HL-60 (cell line): ENCODE data around the gene GADD45GIP1.

ENCODE experiments used
- DNase-seq, 2 experiments: peaks; one replicate each; pipeline ENCODE4 v3.0.0-alpha.2; 2010 to 2020; ENCODE audit warnings: low read depth in 1 of 2, low spot score in 1 of 2
- H3K27ac ChIP-seq: fragments of 250-450 bp; sonication (Bioruptor Pico); replicated peaks from 2 replicates; pipeline ENCODE4 v1.5.1; 2020; ENCODE audit warnings: mild to moderate bottlenecking, moderate library complexity
- H3K27me3 ChIP-seq: fragments of 250-450 bp; sonication (Bioruptor Pico); 2 replicates; pipeline ENCODE4 v1.5.1; 2021; ENCODE audit warnings: mild to moderate bottlenecking, moderate library complexity; ENCODE audit not compliant: insufficient read depth, poor library complexity, severe bottlenecking
- H3K4me3 ChIP-seq: replicated peaks from 2 replicates; pipeline ENCODE4 v1.5.1; 2011; ENCODE audit warnings: mild to moderate bottlenecking, control low read depth, low read length; ENCODE audit not compliant: insufficient read depth
- GABPA ChIP-seq: IDR thresholded peaks from 2 replicates; pipeline ENCODE4 v1.6.1; 2012; ENCODE audit warnings: low read depth
- POLR2AphosphoS5 ChIP-seq: IDR thresholded peaks from 2 replicates; pipeline ENCODE4 v1.6.1; 2012; ENCODE audit warnings: low read depth
- SPI1 ChIP-seq: IDR thresholded peaks from 2 replicates; pipeline ENCODE4 v1.6.1; 2012; ENCODE audit warnings: low read depth, mild to moderate bottlenecking, borderline replicate concordance
- TF ChIP-seq, protein P1 (sequence below): IDR thresholded peaks from 2 replicates; pipeline ENCODE4 v1.6.1; 2012; ENCODE audit warnings: low read depth; ENCODE audit not compliant: insufficient replicate concordance
- TF ChIP-seq, protein P2 (sequence below): IDR thresholded peaks from one replicate; pipeline ENCODE4 v1.5.1; 2011; ENCODE audit warnings: low read length, control low read depth, inconsistent platforms; ENCODE audit not compliant: insufficient read depth

GADD45GIP1 gene

DNA sequence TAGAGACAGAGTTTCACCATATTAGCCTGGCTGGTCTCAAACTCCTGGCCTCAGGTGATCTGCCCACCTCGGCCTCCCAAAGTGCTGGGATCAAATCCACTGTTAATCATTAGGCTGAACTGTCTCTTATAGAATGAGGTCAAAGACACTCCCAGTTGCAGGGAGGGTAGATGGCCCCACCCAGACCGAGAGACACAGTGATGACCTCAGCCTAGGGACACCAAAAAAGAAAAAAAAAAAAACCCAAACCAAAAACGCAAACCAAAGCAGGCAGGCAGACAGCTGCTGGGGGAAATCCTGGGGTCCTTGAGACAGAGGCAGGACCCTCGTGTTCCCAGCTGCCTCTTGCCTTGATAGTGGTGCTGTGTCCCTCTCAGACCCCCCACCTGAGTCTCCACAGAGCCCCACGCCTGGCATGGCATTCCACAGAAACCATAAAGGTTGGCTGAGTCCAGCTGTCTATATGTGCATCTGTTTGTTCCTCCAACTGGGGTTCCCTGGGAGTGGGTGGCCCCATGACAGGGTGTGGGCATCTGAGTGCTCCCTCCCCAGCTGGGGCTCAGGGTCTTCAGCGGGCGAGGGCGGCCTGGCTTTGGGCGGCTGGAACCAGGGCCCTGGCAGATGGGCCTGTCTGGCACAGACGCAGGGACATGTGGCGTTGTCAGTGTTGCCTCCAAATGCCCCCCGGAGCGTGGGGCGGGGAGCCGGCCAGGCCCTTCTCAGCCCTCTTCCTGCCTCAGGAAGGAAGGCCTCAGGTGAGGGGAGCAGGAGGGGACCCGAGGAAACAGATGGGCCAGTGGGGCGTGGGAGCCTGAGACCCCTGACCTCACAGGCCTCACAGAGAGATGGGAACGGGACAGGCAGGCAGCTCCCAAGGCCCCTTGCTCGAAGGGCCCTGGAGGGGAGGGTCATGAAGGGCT is 17.5 kb upstream of the GADD45GIP1 start:
- no peak for TF ChIP-seq GABPA
- no peak for TF ChIP-seq SPI1
- TF ChIP-seq, protein P1, sequence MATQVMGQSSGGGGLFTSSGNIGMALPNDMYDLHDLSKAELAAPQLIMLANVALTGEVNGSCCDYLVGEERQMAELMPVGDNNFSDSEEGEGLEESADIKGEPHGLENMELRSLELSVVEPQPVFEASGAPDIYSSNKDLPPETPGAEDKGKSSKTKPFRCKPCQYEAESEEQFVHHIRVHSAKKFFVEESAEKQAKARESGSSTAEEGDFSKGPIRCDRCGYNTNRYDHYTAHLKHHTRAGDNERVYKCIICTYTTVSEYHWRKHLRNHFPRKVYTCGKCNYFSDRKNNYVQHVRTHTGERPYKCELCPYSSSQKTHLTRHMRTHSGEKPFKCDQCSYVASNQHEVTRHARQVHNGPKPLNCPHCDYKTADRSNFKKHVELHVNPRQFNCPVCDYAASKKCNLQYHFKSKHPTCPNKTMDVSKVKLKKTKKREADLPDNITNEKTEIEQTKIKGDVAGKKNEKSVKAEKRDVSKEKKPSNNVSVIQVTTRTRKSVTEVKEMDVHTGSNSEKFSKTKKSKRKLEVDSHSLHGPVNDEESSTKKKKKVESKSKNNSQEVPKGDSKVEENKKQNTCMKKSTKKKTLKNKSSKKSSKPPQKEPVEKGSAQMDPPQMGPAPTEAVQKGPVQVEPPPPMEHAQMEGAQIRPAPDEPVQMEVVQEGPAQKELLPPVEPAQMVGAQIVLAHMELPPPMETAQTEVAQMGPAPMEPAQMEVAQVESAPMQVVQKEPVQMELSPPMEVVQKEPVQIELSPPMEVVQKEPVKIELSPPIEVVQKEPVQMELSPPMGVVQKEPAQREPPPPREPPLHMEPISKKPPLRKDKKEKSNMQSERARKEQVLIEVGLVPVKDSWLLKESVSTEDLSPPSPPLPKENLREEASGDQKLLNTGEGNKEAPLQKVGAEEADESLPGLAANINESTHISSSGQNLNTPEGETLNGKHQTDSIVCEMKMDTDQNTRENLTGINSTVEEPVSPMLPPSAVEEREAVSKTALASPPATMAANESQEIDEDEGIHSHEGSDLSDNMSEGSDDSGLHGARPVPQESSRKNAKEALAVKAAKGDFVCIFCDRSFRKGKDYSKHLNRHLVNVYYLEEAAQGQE, result no peak
- no peak for TF ChIP-seq POLR2AphosphoS5
- TF ChIP-seq, protein P2, sequence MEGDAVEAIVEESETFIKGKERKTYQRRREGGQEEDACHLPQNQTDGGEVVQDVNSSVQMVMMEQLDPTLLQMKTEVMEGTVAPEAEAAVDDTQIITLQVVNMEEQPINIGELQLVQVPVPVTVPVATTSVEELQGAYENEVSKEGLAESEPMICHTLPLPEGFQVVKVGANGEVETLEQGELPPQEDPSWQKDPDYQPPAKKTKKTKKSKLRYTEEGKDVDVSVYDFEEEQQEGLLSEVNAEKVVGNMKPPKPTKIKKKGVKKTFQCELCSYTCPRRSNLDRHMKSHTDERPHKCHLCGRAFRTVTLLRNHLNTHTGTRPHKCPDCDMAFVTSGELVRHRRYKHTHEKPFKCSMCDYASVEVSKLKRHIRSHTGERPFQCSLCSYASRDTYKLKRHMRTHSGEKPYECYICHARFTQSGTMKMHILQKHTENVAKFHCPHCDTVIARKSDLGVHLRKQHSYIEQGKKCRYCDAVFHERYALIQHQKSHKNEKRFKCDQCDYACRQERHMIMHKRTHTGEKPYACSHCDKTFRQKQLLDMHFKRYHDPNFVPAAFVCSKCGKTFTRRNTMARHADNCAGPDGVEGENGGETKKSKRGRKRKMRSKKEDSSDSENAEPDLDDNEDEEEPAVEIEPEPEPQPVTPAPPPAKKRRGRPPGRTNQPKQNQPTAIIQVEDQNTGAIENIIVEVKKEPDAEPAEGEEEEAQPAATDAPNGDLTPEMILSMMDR, result no peak
- Histone ChIP-seq H3K27ac (no peak overlapping the region), H3K4me3 (no peak overlapping the region), H3K27me3 (no peaks in the 10 kb centered on the region)
- no peak for DNase-seq

DNA sequence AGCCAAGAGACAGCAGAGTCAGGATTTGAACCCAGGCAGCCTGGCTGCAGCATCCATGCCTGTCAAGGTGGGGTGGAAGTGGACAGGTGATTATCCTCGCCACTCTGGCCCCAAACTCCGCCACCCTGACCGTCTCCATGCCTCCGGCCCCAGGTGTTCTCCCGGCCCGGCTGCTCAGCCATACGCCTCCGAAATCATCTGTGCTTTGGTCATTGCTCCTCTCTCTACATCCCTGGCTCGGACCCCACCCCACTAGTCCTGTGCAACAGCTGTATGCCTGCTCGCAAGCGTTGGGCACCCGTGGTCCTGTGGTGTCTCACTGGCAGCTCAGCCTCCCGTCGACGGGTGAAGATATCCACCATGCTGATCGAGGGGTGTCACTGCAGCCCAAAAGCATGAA is 16.2 kb upstream of the GADD45GIP1 start:
- TF ChIP-seq GABPA (no peak), SPI1 (no peak), POLR2AphosphoS5 (no peak)
- TF ChIP-seq, protein P1, result no peak
- TF ChIP-seq, protein P2, result no peak
- no peak overlapping the region for H3K27ac ChIP-seq
- H3K4me3 ChIP-seq, result no peak overlapping the region
- DNase-seq, result no peak
- H3K27me3 ChIP-seq, result no peaks in the 10 kb centered on the region

DNA sequence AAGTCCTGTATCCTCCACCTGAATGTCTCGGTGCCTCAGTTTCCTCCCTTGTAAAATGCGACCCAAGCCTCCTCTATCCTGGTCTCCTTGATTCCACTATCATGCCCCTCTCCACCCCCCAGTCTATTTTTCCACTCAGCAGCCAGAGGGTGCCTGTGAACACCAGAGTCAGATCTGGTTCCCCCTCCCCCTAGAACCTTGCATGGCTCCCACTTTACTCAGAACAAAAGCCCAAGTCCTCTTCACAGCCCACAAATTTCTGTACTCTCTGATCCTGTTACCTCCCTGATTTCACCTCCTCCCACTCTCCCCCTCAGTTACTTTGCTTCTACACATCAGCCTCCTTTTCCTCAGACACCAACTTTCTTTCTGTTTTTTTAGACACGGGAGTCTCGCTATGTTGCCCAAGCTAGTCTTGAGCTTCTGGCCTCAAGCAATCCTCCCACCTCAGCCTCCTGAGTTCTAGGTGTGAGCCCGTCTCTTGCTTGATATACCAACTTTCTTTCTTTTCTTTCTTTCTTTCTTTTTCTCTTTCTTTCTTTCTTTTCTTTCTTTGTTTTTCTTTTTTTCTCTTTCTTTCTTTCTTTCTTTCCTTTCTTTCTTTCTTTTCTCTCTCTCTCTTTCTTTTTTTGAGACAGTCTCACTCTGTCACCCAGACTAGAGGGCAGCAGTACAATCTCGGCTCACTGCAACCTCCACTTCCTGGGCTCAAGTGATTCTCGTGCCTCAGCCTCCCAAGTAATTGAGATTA is 13.2 kb upstream of the GADD45GIP1 start:
- Histone ChIP-seq H3K4me3 (no peak overlapping the region), H3K27ac (no peak overlapping the region), H3K27me3 (no peaks in the 10 kb centered on the region)
- DNase-seq, result no peak
- TF ChIP-seq, protein P1, result no peak
- no peak for TF ChIP-seq GABPA
- TF ChIP-seq SPI1, result no peak
- TF ChIP-seq, protein P2, result no peak
- no peak for TF ChIP-seq POLR2AphosphoS5
